ENCODE data around the gene CSNK1G1.
"Not testable (repeated sequence)": the region's sequence is repeated elsewhere in the genome, so short reads cannot be mapped to it uniquely, and the experiment has no call there.

Gene CSNK1G1

DNA sequence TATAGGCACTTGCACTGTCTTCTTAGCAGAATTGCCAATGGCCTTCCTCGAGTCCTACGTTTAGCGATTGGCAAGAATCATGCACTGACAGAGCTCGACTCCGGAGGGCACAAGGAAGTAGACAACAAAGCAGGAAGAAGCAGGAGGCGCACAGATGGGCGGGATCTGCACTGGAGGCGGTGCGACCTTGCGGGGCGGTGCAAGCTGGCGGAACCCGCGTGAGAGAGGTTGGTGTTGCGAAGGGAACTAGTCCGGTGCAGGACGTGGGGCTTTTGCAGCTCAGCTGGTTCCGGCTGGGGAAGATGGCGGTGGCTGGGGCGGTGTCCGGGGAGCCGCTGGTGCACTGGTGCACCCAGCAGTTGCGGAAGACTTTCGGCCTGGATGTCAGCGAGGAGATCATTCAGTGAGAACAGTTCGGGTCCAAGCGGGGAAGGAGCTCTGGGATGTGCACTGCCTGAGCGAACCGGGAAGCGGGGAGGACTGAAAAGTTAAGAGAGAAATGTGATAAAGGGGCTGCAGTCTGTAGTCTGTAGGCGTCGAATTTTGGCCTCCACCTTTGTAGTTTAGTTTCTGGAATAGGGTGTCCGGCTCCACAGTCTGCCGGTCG is 31.7 kb upstream of the CSNK1G1 start, which contains the start of gene TRIP4:
TRIP4 (plus strand) TSS at position 275 of the 607 bp plus-strand sequence; CDS start at position 303, 28 bp downstream.
- Histone ChIP-seq H3K9me3 (ENCODE audit: severe bottlenecking) (no peaks in the 10 kb centered on the region), H3K4me3 (ENCODE audit: low read depth, low read length) (peak within 1 kb of the TSS; percentile 74), H3K27ac (peak within 1 kb of the TSS; percentile 67), H3K36me3 (no peaks in the 10 kb centered on the region), H3K27me3 (ENCODE audit: insufficient read depth, low read depth, severe bottlenecking) (no peaks in the 10 kb centered on the region)
- DNase-seq = peak; percentile 96
- TF ChIP-seq CTCF (IDR thresholded peaks at IDR 0.05; ENCODE audit: low read depth, low read length) = peak; percentile 17; the same call in 1 of the 2 replicates

GRCh38 chr15:64386291-64386690 is 30.3 kb upstream of the CSNK1G1 start:
- H3K27me3 ChIP-seq (ENCODE audit: insufficient read depth, low read depth, severe bottlenecking) = no peaks in the 10 kb centered on the region
- no peaks in the 10 kb centered on the region for H3K36me3 ChIP-seq
- no peak overlapping the region for H3K27ac ChIP-seq
- DNase-seq = no peak
- no peaks in the 10 kb centered on the region for H3K9me3 ChIP-seq (ENCODE audit: severe bottlenecking)
- TF ChIP-seq CTCF (IDR thresholded peaks at IDR 0.05; ENCODE audit: low read depth, low read length) = no peak
- H3K4me3 ChIP-seq (ENCODE audit: low read depth, low read length) = no peak overlapping the region

- Histone ChIP-seq H3K36me3 (peaks cover 16% of the 10 kb centered on the region), H3K9me3 (ENCODE audit: severe bottlenecking) (no peaks in the 10 kb centered on the region), H3K4me3 (ENCODE audit: low read depth, low read length) (no peak overlapping the region), H3K27me3 (ENCODE audit: insufficient read depth, low read depth, severe bottlenecking) (no peaks in the 10 kb centered on the region), H3K27ac (no peak overlapping the region)
- DNase-seq = no peak
- TF ChIP-seq CTCF (IDR thresholded peaks at IDR 0.05; ENCODE audit: low read depth, low read length) = no peak
Observed at GRCh38 chr15:64383760-64384159, 27.8 kb upstream of the CSNK1G1 start.

DNA sequence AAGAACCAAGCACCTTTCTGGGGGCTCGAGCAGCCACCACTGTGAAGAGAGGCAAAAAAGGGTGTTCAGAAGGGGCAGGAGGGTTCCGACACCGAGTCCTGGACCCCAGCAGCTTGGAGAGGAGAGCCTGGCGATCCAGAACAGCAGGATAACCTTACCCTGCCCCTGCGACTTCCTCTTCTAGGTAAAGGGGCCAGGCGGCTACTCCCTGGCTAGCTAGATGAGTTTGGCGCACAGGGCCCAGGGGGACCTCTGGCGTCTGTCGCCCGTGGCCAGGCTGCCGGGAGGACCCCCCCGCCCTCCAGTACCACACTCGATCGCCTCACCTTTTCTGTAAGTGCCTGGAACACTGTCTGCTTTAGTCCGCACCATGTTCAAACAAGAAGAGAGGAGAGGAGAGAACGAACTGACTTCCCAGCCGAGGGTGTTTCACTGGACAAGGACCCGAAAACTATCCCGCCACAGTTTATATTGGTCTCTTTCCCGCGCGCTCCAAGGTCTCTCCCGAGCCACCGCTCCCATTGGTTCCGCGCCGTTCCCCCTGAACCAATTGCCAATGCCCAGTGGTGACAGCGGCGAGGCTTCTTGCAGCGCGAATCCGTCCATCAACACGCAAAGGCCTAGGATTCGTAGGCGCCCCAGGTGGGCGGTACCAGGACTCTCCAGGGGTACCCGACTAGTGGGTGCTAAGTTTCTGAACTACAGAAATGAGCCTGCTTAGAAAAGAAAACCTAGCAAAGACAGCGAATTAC is 25.2 kb upstream of the CSNK1G1 start, which contains the start of gene PCLAF:
PCLAF (minus strand) TSS at position 442 of the 752 bp plus-strand sequence; CDS start at position 372, 70 bp downstream.
- Histone ChIP-seq H3K4me3 (ENCODE audit: low read depth, low read length) (peak within 1 kb of the TSS; percentile 69), H3K9me3 (ENCODE audit: severe bottlenecking) (no peaks in the 10 kb centered on the region), H3K36me3 (peaks cover 32% of the 10 kb centered on the region), H3K27ac (peak within 1 kb of the TSS; percentile 93), H3K27me3 (ENCODE audit: insufficient read depth, low read depth, severe bottlenecking) (no peaks in the 10 kb centered on the region)
- peak; percentile 98 for DNase-seq
- TF ChIP-seq CTCF (IDR thresholded peaks at IDR 0.05; ENCODE audit: low read depth, low read length) = no peak

- not testable (repeated sequence) for H3K27me3 ChIP-seq (ENCODE audit: insufficient read depth, low read depth, severe bottlenecking); DNase-seq
Observed at GRCh38 chr15:64380130-64380870, 24.3 kb upstream of the CSNK1G1 start.

More at GRCh38 chr15:64380130-64380870, 24.3 kb upstream of the CSNK1G1 start:
- Histone ChIP-seq H3K4me3 (ENCODE audit: low read depth, low read length) (peak overlapping the region; percentile 69), H3K27ac (peak overlapping the region; percentile 93), H3K36me3 (peaks cover 41% of the 10 kb centered on the region)
- H3K9me3 ChIP-seq (ENCODE audit: severe bottlenecking) = not testable (repeated sequence)

Measured in WERI-Rb-1 (cell line).